ENCODE data around the gene ZIM2. TPM values are rescaled to one million over a fixed set of nuclear protein-coding genes. Genes with fewer than 3 reads are reported as not detected.

The ZIM2 gene
- total RNA-seq, 1 donor from 2014 or later, result 0.19 TPM

- TF ChIP-seq, protein P1, sequence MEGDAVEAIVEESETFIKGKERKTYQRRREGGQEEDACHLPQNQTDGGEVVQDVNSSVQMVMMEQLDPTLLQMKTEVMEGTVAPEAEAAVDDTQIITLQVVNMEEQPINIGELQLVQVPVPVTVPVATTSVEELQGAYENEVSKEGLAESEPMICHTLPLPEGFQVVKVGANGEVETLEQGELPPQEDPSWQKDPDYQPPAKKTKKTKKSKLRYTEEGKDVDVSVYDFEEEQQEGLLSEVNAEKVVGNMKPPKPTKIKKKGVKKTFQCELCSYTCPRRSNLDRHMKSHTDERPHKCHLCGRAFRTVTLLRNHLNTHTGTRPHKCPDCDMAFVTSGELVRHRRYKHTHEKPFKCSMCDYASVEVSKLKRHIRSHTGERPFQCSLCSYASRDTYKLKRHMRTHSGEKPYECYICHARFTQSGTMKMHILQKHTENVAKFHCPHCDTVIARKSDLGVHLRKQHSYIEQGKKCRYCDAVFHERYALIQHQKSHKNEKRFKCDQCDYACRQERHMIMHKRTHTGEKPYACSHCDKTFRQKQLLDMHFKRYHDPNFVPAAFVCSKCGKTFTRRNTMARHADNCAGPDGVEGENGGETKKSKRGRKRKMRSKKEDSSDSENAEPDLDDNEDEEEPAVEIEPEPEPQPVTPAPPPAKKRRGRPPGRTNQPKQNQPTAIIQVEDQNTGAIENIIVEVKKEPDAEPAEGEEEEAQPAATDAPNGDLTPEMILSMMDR (IDR thresholded peaks at IDR 0.05; ENCODE audit: borderline replicate concordance), result no peak
- intact Hi-C loops (cut with micrococcal nuclease), result loop anchor here (5.0 kb wide), 1 partner anchor 351 kb away; no protein-coding TSS in a partner anchor
- peaks cover 34% of the 10 kb centered on the region for H3K27me3 ChIP-seq (ENCODE audit: low read depth)
Measured at GRCh38 chr19:56746367-56746766, 94.2 kb downstream of the ZIM2 start.

DNA sequence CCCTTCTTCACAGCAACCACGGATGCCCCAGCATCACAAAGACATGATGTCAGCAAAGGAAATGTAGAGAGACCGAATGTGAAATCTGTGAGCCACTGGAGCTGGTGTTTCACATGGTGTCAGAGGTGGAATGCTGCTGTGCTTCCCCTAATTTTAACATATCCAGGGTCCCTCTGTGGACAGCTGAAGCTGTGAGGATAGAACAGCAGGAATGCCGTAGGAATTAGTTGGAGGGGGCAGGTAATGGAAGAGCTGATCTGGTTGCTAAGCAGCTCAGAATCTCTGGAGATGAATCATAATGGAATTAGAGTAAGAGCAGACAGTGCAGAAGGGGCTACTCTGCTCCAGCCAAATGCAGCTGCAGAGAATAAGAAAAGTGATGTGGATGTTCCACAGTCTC lies 100.0 kb downstream of the ZIM2 start:
- no peak overlapping the region for H3K27ac ChIP-seq (replicated peaks)
- no peaks in the 10 kb centered on the region for H3K4me1 ChIP-seq
- intact Hi-C loops (cut with micrococcal nuclease), result no loop called here
- no peak overlapping the region for H3K4me3 ChIP-seq
- no peak for DNase-seq
- no peaks in the 10 kb centered on the region for H3K36me3 ChIP-seq
- peaks cover 1% of the 10 kb centered on the region for H3K9me3 ChIP-seq (replicated peaks)
- TF ChIP-seq, protein P1 (IDR thresholded peaks at IDR 0.05; ENCODE audit: borderline replicate concordance), result no peak
- H3K27me3 ChIP-seq (ENCODE audit: low read depth), result peaks cover 36% of the 10 kb centered on the region

More at GRCh38 chr19:56746367-56746766, 94.2 kb downstream of the ZIM2 start:
- Histone ChIP-seq H3K9me3 (replicated peaks) (no peaks in the 10 kb centered on the region), H3K4me3 (no peak overlapping the region), H3K27ac (replicated peaks) (no peak overlapping the region), H3K36me3 (no peaks in the 10 kb centered on the region), H3K4me1 (no peaks in the 10 kb centered on the region)
- no peak for DNase-seq

- DNase-seq, result no peak
- H3K4me1 ChIP-seq, result no peaks in the 10 kb centered on the region
- H3K9me3 ChIP-seq (replicated peaks), result peaks cover 3% of the 10 kb centered on the region
- H3K36me3 ChIP-seq, result no peaks in the 10 kb centered on the region
- peaks cover 14% of the 10 kb centered on the region for H3K27me3 ChIP-seq (ENCODE audit: low read depth)
- H3K4me3 ChIP-seq, result no peak overlapping the region
- TF ChIP-seq, protein P1 (IDR thresholded peaks at IDR 0.05; ENCODE audit: borderline replicate concordance), result no peak
- intact Hi-C loops (cut with micrococcal nuclease), result no loop called here
- H3K27ac ChIP-seq (replicated peaks), result no peak overlapping the region
Measured at GRCh38 chr19:56736571-56736970, 104.0 kb downstream of the ZIM2 start.

DNA sequence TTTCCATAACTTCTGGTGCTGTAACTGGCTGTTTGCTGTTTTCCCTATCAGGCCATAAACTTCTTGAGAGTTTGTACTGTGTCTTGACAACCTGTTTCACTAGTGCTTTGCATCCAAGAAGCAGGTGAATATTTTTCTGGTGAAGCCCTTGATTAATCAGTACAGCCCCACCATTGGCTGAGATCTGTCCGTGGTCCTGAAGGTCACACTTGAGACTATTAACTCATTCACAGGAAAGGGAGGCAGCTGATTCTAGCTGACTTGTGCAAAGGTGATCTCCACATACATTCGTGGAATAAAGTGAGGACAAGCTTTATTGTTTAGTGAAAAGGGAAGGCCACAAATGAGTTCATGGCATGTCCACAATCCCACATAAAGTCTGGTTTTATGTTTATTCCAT lies 107.5 kb downstream of the ZIM2 start:
- TF ChIP-seq, protein P1 (IDR thresholded peaks at IDR 0.05; ENCODE audit: borderline replicate concordance), result no peak
- intact Hi-C loops (cut with micrococcal nuclease), result no loop called here

DNA sequence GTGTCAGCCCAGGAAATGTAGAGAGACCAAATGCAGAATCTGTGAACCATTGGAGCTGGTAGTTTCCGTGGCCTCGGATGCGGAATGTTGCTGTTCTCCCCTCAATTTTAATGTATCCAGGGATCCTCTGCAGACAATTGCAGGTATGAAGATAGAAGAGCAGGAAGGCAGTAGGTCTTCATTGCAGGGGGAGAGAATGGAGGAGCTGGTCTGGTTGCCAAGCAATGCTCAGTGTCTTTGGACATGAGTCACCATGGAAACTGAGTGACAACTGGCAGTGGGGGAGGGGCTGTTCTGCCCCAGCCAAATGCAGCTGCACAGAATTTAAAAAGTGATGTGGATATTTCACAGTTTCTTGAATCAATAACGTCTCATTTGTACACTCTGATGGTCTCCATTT lies 112.8 kb downstream of the ZIM2 start:
- Histone ChIP-seq H3K27ac (replicated peaks) (no peak overlapping the region), H3K4me1 (no peaks in the 10 kb centered on the region), H3K27me3 (ENCODE audit: low read depth) (no peaks in the 10 kb centered on the region), H3K4me3 (no peak overlapping the region), H3K9me3 (replicated peaks) (peaks cover 9% of the 10 kb centered on the region), H3K36me3 (no peaks in the 10 kb centered on the region)
- DNase-seq, result no peak
- intact Hi-C loops (cut with micrococcal nuclease), result no loop called here
- TF ChIP-seq, protein P1 (IDR thresholded peaks at IDR 0.05; ENCODE audit: borderline replicate concordance), result no peak

More for the DNA sequence above, 107.5 kb downstream of the ZIM2 start:
- Histone ChIP-seq H3K4me3 (no peak overlapping the region), H3K27me3 (ENCODE audit: low read depth) (no peaks in the 10 kb centered on the region), H3K9me3 (replicated peaks) (peaks cover 12% of the 10 kb centered on the region), H3K36me3 (no peaks in the 10 kb centered on the region), H3K27ac (replicated peaks) (no peak overlapping the region), H3K4me1 (no peaks in the 10 kb centered on the region)
- DNase-seq, result no peak

All from left ventricle myocardium inferior (tissue), 1 donor.